KBM-7 (cell line): Measurements from ENCODE around the gene CACNA1C.
A peak's percentile ranks its signal among the peaks of the same experiment; 100 is the strongest.

Experiments
- DNase-seq: peaks from one replicate; pipeline ENCODE4 v3.0.0-alpha.2; 2015
- in situ Hi-C: fragments of 300-500 bp; cut with MboI; formaldehyde crosslinking; loops from 2 replicates; pipeline ENCODE4 v1.14.3; 2020; ENCODE audit warnings: low sequenced_read_pairs, low pct_unique_long_range_greater_than_20kb, mixed read lengths

The CACNA1C gene

DNA sequence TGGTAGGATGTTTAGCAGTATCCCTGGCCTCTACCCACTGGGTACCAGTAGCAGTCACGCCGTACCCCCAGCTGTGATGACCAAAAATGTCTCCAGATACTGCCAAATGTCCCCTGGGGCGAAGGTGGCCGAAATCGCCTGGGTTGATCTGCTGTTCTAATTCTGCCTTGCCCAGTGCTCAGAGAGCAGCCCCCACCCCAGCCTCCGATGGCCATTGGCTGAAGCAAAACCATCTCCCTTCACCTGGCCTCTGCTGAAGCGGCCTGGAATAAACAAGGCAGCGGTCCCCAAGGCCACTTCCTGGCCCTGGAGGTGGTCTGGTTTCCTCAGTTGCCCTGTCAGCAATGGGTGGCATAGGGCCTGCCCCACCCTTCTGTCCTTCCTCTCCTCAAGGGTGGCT lies 298.4 kb downstream of the CACNA1C start:
- in situ Hi-C loops, result no loop called here
- no peak for DNase-seq

- in situ Hi-C loops, result no loop called here
- DNase-seq, result no peak
Observed at GRCh38 chr12:2352203-2352602, 299.4 kb downstream of the CACNA1C start.

DNA sequence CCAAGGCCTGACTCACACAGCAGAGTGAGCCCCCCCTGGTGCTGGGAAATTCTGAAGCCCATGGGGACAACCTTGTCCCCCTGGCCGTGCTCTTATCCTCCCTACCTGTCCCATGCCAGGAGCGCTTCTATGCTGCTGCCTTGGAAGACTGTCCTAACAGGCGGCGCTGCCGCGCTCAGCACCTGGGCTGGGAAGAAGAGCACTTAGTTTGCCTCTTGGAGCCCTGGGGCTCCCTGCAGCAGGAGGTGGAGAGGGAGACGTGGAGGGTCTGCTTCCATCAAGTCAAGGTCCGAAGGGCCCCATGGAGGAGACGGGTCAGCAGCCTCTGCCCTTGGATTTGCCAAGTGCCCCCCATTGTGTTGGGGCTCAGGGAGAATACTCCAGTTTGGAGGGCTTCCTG lies 300.5 kb downstream of the CACNA1C start:
- no peak for DNase-seq
- in situ Hi-C loops, result no loop called here

- in situ Hi-C loops, result no loop called here
- DNase-seq, result no peak
Observed at GRCh38 chr12:2353691-2354090, 300.9 kb downstream of the CACNA1C start.

- no peak for DNase-seq
- in situ Hi-C loops, result no loop called here
Observed at GRCh38 chr12:2354151-2354991, 301.6 kb downstream of the CACNA1C start.

DNA sequence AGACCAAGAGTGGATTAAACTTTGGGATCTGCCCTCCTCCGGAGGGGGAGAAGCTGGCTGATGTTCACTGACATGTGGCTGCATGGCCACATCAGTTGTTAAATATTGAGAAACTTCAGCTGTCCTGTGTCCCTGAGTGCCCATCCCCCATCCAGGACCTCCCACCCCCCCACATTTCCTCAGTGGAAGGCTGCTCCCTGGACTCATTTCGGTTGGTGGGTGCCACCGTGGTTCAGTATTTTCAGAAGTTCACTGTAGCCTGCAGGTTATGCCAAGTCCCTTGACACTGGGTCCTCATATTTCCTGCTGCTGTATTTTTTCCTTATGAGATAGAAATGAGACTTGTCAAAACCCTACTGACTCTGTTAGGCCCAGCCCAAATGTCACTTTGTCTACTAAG lies 302.4 kb downstream of the CACNA1C start:
- no peak for DNase-seq
- in situ Hi-C loops, result no loop called here

DNA sequence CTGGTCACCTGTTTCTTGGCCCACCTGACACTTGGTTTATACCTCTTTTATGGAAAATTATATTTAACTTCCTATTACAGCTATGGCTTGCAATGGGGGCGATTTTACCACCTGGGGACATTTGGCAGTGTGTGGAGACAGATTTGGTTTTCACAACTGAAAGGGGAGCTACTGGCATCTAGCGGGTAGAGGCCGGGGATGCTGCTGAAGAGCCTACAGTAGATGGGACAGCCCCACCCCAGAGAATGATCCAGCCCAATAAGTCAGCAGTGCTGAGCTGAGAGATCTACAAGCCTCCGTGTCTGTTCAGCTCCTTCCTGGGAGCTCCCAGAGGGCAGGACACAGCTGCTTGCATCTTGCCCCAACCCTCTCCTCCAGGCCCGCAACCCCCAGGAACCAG lies 302.8 kb downstream of the CACNA1C start:
- in situ Hi-C loops, result no loop called here
- no peak for DNase-seq

DNA sequence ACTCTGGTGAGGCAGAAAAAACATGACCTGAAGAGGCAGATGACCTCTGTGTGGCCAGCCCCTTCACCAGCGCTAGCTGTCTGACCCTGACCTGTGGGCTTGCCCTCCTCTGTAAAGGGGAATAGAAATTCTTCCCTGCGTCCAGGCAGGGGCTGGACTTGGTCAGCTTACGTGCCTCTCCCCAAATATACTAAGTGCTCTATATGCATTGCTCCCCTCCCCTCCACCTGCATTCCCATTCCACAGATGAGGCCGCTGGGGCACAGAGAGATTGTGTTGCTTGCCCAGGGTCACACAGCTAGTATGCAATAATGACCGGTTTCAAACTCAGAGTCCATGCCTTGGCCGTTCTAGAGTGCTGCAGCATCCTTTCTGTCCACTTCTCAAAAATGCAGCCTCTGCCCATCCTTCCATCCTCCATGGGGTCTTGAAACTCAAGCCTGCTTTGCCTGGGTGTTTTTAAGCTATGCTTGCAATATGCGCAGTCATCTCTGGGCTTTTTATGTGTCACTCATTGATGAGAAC lies 303.9 kb downstream of the CACNA1C start:
- DNase-seq, result no peak
- in situ Hi-C loops, result no loop called here

GRCh38 chr12:2358986-2359658 lies 306.3 kb downstream of the CACNA1C start:
- in situ Hi-C loops, result no loop called here
- DNase-seq, result peak; percentile 82

GRCh38 chr12:2359725-2360629 lies 307.2 kb downstream of the CACNA1C start:
- peak; percentile 83 for DNase-seq
- in situ Hi-C loops, result no loop called here

DNA sequence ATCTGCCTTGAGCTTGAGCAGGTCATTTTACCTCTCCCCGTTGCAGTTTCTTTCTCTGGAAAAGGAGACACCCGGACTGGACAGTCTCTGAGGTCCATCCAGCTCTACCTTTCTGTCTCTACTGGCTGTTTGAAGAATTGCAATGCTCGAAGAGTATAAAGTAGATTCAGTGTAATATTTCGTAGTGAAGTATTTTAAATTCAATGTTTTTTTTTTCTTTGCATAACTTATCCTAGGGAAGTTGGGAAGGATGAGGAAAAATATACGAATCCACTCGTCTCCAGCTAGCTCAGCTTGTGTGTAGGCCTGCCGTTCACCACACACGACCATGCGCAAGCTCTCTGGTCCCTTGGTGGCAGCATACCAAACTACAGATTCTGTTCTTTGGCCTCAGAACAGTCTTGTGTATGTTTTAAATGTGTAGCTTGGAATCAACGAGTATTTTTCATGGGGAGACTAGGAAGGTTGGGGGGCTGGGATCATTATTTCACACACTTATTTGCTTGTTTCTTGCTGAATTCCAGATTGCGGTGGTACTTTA lies 307.9 kb downstream of the CACNA1C start:
- no peak for DNase-seq
- in situ Hi-C loops, result no loop called here

- in situ Hi-C loops, result no loop called here
- no peak for DNase-seq
Observed at GRCh38 chr12:2363836-2364609, 311.2 kb downstream of the CACNA1C start.

GRCh38 chr12:2364631-2365051 lies 311.9 kb downstream of the CACNA1C start:
- in situ Hi-C loops, result no loop called here
- DNase-seq, result peak; percentile 92

GRCh38 chr12:2366711-2367110 lies 313.9 kb downstream of the CACNA1C start:
- in situ Hi-C loops, result no loop called here
- DNase-seq, result peak; percentile 48

DNA sequence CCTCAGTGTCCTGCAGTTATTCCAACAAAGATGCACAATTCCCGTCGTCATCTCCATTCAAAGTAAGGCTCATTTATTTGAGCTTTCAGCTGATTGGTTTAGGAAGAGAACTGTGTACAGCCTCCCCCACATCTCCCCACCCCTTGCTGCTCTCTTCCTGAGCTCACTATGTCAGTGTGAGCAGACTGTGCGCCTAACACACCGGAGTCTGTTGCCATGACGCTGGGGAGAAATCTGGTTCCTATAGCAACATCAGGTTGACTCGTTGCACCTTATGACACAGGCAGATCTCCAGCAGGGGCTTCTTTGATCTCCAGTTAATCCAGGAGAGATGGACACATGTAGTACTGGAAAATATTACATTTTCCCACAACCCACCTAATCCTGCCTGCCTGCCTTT lies 319.4 kb downstream of the CACNA1C start:
- DNase-seq, result no peak
- in situ Hi-C loops, result no loop called here

- in situ Hi-C loops, result no loop called here
- no peak for DNase-seq
Observed at GRCh38 chr12:2372735-2373134, 319.9 kb downstream of the CACNA1C start.

DNA sequence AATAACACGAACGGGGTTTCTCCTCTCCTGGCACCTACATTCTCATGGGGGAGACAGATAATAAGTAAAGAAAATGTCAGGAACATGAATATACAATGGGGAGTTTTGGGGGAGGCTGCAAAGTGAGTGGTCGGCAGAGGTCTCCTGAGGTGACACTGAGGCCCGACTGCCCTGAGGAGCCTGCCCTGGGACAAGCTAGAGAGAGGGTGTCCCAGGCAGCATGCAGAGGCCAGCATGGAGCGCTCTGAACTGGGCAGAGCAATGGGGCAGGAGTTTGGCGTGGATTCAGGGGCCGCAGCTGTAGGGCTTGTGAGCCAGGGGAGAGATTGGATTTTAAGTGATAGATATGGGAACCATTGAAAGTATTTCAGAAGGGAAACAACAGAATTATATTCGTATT lies 320.5 kb downstream of the CACNA1C start:
- DNase-seq, result no peak

GRCh38 chr12:2374092-2374906 lies 321.5 kb downstream of the CACNA1C start:
- no peak for DNase-seq
- in situ Hi-C loops, result no loop called here

More for the DNA sequence above, 320.5 kb downstream of the CACNA1C start:
- in situ Hi-C loops, result no loop called here
